ENCODE results near the gene CAMSAP2. TPM values are rescaled to one million over a fixed set of nuclear protein-coding genes. Genes with fewer than 3 reads are reported as not detected.

CAMSAP2 gene
- total RNA-seq, 2 donors from 2014 or later = 5.4 to 7.5 TPM

- DNase-seq = no peak
- Histone ChIP-seq H3K9me3 (no peaks in the 10 kb centered on the region), H3K4me1 (no peaks in the 10 kb centered on the region), H3K27me3 (no peaks in the 10 kb centered on the region), H3K4me3 (no peak overlapping the region), H3K36me3 (no peaks in the 10 kb centered on the region), H3K27ac (no peak overlapping the region), H3K9ac (ENCODE audit: low read depth in 2 of 2, low read length in 2 of 2) (no peak overlapping the region)
- intact Hi-C loops (cut with DNase I) = no loop called here
- TF ChIP-seq CTCF (IDR thresholded peaks at IDR 0.05) = no peak
Observed at GRCh38 chr1:200795156-200795555, 56.5 kb downstream of the CAMSAP2 start.

- Histone ChIP-seq H3K27ac (no peak overlapping the region), H3K4me1 (no peaks in the 10 kb centered on the region), H3K36me3 (no peaks in the 10 kb centered on the region), H3K9me3 (no peaks in the 10 kb centered on the region), H3K4me3 (no peak overlapping the region), H3K9ac (ENCODE audit: low read depth in 2 of 2, low read length in 2 of 2) (no peak overlapping the region), H3K27me3 (no peaks in the 10 kb centered on the region)
- no peak for TF ChIP-seq CTCF (IDR thresholded peaks at IDR 0.05)
- intact Hi-C loops (cut with DNase I) = loop anchor here (2.0 kb wide), 1 partner anchor 181 kb away; the partner anchor contains the start of gene KIF14
- no peak for DNase-seq
Observed at GRCh38 chr1:200802042-200802441, 63.3 kb downstream of the CAMSAP2 start.

DNA sequence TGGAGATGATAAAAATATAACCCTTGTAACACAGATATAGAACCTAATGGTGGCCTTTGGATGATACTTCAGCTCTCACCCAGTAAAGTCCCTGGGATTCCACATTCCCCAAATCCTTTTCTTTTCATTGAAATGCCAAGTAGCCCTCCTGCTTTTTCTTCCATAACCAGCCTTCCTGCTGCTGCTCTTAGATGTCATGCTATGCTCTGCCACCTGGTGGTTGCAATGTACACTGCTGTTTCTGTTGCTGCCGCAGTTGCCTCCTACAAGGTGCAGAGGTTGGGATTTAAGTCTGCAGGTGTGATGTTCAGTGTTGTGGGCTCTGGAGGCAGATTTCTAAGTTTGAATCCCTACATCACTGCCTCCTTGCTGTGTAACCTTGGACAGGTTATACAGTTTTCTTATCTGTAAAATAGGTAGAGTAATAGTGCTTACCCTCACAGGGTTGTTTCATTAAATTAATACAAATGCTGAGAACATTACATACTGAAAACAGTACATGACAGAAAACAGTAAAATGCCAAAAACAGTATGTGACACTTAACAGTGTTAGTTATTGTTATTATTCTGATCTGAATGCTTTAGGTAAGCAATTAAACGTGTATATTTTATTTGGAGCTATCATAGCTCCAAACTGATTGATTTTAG is 64.3 kb downstream of the CAMSAP2 start:
- H3K27me3 ChIP-seq = no peaks in the 10 kb centered on the region
- no peaks in the 10 kb centered on the region for H3K36me3 ChIP-seq
- peak overlapping the region in 1 of 2 donors; percentile 12 for H3K9ac ChIP-seq (ENCODE audit: low read depth in 2 of 2, low read length in 2 of 2)
- H3K9me3 ChIP-seq = no peaks in the 10 kb centered on the region
- peak; percentile 83 for DNase-seq
- intact Hi-C loops (cut with DNase I) = loop anchor here (2.0 kb wide), 1 partner anchor 182 kb away; the partner anchor contains the start of gene KIF14
- H3K27ac ChIP-seq = no peak overlapping the region
- no peak overlapping the region for H3K4me3 ChIP-seq
- peak; percentile 94 for TF ChIP-seq CTCF (IDR thresholded peaks at IDR 0.05)
- no peaks in the 10 kb centered on the region for H3K4me1 ChIP-seq

DNA sequence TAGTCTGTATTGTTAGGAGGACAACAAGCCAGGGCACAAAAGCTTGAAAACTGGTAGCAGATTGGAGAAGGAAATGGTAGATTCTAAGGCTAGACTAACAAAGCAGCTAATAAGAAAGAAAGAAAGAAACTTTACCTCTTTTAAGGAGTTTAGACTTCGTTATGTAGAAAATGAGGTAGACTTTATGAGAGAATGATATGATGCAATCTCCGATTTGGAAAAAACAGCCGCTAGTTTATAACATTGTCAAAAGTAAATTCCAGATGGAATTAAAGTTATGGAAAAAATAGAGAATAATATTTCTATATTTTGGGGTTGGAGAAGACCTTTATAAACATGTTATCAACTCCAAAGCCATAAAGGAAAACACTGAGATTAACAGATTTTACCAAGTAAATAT is 67.0 kb downstream of the CAMSAP2 start:
- no peak for DNase-seq
- intact Hi-C loops (cut with DNase I) = no loop called here
- no peaks in the 10 kb centered on the region for H3K27me3 ChIP-seq
- H3K36me3 ChIP-seq = no peaks in the 10 kb centered on the region
- no peak overlapping the region for H3K9ac ChIP-seq (ENCODE audit: low read depth in 2 of 2, low read length in 2 of 2)
- H3K27ac ChIP-seq = no peak overlapping the region
- H3K9me3 ChIP-seq = no peaks in the 10 kb centered on the region
- no peak for TF ChIP-seq CTCF (IDR thresholded peaks at IDR 0.05)
- H3K4me1 ChIP-seq = no peaks in the 10 kb centered on the region
- H3K4me3 ChIP-seq = no peak overlapping the region

- no peak for DNase-seq
- Histone ChIP-seq H3K9ac (ENCODE audit: low read depth in 2 of 2, low read length in 2 of 2) (no peak overlapping the region), H3K4me1 (no peaks in the 10 kb centered on the region), H3K36me3 (no peaks in the 10 kb centered on the region), H3K27ac (no peak overlapping the region), H3K4me3 (no peak overlapping the region), H3K27me3 (no peaks in the 10 kb centered on the region), H3K9me3 (no peaks in the 10 kb centered on the region)
- TF ChIP-seq CTCF (IDR thresholded peaks at IDR 0.05) = no peak
- intact Hi-C loops (cut with DNase I) = no loop called here
Observed at GRCh38 chr1:200808846-200809245, 70.2 kb downstream of the CAMSAP2 start.
